ENCODE results near the gene NCS1.

GRCh38 chr9:130154816-130155215 lies 17.4 kb upstream of the NCS1 start:
- TF ChIP-seq CTCF (IDR thresholded peaks at IDR 0.05; ENCODE audit: low read depth, low read length, poor library complexity, severe bottlenecking): no peak
- TF ChIP-seq EZH2phosphoT487 (IDR thresholded peaks at IDR 0.05; ENCODE audit: borderline replicate concordance, low read length): no peak

Measured in DOHH2 (cell line).